ENCODE measurements around the gene ORM1.
A peak's percentile ranks its signal among the peaks of the same experiment; 100 is the strongest.

Gene ORM1

DNA sequence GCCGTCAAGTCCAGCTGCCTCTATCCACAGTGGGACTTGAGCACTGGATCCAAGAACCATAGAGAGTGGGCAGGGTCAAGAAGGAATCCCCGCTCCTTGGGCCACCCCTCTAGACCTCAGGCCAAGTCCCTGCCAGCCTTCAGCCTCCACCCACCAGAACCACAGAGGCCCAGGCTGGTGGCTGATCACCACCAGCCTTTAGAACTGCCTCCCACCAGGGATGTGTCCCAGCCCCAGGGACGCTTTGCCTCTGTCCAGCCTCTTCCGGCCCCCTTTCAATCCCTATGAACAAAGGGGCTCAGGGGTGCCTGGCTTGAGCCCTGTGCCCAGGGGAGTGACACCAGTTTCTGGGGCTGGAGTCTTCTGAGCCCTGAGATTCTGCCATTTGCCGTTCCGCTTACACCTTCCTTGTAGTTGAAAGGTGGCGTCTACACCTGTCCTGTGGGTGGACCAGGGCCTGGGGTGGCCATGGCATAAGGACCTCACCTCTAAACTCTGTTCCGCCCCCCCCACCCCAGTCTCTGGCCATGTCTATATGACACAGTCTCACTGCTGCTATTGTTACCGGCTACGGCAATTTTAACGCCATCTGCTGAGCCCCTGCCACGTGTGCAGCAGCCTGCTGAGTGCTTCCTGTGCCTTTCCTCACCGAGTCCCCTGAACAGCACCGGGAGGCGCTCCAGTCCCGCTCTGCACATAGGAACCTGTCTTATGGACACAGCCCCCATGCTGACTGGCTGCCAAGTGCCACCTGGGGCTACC, 35.7 kb upstream of the ORM1 start:
- no peak for DNase-seq (ENCODE audit: low spot score)
- FAIRE-seq: no peak

- no peak for DNase-seq (ENCODE audit: low spot score)
- no peak for FAIRE-seq
These were observed 35.1 kb upstream of the ORM1 start for GRCh38 chr9:114287763-114288192.

- DNase-seq (ENCODE audit: low spot score) (peak; percentile 35), FAIRE-seq (no peak)
These were observed 34.5 kb upstream of the ORM1 start for GRCh38 chr9:114288193-114289091.

GRCh38 chr9:114289106-114289505, 33.8 kb upstream of the ORM1 start:
- FAIRE-seq (no peak), DNase-seq (ENCODE audit: low spot score) (no peak)

DNA sequence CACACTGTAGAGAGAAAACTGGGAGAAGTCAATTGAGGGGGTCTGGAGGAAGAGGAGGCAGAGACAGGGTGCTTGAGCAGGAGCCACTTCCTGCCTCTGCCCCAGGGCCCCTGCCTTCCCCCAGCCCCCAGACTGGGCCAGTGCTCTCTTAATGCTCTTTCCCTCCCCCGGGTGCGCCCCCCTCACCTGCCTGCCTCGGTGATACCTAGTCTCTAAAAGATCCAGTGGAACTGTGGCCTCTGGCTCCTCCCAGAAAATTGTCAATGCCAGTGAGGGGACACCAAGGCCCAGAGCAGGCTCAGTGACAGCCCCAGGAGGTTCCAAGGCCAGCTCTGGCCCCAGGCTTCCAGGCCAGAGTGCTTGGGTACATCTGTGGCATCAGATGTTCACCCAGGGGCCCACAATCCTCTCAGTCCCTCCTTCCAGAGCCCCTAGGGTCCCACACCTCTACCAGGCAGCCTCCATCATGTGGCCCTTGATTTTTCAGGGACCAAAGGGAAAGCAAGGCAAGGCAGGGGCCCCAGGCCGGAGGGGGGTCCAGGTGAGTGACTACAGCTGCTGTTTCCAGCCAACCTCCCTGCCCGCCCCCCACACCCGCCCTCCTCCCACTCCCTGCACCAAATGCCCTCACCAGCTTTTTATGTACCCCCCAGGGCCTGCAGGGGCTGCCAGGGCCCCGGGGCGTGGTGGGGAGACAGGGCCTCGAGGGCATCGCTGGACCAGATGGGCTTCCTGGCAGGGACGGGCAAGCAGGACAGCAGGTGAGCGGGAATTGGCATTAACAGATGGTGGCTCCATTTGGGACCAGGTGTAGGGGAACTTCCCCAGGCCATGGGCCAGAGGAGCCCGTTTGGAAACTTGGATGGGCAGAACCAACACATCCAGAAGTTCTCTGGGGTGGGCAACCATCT, 33.1 kb upstream of the ORM1 start:
- DNase-seq (ENCODE audit: low spot score): no peak
- FAIRE-seq: no peak

DNA sequence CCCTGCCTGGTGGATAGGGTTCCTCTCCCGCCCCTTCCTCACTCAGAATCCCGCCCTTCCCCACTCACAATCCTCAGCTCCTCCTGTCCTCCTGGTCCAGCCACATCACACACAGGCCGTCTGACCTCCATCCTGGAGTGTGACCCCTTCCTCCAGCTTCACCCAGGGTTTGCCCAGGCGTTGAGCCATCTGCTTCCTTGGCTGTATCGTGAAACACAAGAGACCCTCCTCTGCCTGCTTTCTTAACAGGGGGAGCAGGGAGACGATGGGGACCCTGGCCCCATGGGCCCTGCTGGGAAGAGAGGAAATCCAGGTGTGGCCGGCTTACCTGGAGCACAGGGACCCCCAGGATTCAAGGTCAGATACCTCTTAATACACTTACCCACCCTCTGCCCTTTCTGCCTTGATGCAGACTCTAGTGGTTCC, 32.3 kb upstream of the ORM1 start:
- no peak for FAIRE-seq

DNA sequence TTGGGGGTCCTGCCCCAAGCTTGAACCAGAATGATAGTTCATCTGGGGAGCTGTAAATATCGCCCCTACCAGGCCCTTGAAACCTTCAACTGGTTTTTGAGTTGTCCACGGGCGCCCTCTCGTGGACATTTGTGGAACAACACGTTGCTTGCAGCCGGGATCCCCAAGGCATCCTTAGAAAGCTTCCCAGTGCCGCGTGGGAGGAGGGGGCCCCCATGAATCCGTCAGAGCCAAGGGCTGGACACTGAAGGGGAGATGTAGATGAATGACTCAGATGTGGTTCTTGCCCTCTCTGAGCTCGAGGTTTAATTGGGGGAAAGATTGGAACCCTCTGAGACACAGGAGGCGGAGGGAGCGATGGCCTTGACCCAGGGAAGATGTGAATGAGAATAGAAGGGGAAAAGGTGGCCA, 31.8 kb upstream of the ORM1 start:
- FAIRE-seq (no peak), DNase-seq (ENCODE audit: low spot score) (peak; percentile 65)

More for the DNA sequence above, 32.3 kb upstream of the ORM1 start:
- no peak for DNase-seq (ENCODE audit: low spot score)

DNA sequence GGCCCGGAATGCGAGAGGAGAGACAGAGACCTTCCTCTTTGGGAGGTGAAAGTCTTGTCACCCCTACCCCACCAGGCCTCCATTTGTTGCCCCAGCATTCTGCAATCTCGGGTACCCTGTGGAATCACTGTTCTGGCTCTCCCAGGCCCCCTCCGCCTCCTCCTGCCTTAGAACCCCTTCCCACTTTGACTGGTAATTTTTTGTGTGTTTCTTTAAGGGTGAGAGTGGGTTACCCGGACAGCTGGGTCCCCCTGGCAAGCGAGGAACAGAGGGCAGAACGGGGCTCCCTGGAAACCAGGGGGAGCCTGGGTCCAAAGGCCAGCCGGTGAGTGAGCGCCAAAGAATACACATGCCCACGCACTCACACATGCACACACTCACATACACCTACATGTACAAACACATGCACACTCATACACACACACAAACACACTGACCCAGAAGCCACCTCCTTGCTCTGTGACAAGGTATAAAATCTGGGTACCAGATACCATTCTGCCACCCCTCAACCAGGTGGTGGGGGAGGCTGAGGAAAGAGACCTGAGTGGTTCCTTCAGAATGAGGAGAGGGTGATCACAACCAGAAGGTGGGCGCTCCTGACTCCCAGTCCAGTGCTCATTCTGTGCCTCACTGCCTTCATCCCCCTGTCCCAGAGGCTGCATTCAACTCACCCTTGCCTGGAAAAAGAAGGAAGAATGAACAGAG, 30.9 kb upstream of the ORM1 start:
- FAIRE-seq: no peak

DNA sequence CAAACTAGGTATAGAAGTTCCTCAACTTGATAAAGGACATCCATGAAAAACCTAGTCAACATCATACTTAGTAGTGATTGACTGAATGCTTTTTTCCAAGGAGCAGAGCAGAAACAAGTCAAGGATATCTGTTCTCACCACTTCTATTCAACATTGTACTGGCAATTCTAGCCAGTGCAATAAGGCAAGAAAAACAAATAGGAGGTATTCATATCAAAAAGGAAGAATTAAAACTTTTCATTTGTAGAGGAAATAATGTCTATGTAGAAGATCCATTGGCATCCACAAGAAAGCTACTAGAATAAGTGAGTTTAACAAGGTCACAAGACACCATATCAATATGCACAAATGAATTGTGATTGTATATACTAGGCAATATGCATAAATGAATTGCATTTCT, 28.2 kb upstream of the ORM1 start:
- FAIRE-seq (no peak), DNase-seq (ENCODE audit: low spot score) (no peak)

More for the DNA sequence above, 30.9 kb upstream of the ORM1 start:
- no peak for DNase-seq (ENCODE audit: low spot score)

DNA sequence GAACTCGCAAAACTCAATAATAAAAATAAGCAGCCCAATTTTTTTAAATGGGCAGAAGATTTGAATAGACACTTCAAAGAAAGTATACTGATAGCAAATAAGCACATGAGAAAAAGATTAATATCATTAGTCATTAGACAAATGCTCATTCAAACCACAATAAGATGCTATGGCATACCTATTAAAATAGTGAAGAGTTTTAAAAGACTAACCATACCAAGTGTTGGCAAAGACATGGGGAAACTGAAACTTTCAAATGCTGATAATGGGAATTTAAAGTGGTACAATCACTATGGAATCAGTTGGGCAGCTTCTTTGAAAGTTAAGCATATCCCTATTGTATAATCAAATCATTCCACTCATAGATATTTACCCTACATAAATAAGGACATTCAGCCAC, 26.6 kb upstream of the ORM1 start:
- FAIRE-seq: no peak

DNA sequence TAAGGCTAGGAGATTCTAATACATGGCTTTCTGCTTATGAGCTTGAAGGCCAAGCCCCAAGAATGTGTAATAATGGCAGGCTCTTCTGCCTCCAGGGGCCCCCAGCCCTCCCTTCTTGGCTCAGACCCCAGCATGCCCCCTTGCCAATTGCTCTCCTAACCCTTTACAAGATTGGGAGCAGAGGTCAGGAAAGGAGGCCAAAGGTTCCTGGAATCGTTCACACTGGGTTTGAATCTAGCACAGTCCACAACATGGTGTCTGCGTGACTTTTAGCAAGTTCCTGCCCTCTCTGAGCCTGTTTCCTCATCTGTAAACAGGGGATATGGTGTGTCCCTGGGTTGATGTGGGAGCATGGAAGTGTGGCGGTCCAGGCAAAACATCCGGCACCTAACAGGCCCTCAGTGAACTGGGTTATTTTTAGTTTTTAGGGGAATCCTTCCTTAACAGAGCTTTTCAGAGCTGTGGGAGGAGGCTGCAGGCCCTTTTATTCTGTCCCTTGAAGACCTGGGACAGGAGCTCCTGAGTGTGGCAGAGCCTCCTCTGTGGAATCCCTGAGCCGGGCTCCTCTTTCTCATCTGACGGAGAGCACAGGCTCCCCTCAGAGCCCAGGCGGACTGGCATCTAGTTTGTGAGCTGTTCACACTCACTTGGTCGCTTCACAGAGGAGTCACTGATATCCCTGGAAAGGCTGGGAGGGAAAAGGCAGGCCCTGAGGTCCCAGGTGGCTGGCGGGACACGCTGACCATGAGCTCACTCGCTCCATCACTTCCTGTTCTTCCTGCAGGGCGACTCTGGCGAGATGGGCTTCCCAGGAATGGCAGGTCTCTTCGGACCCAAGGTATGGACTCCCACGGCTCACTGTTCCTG, 23.4 kb upstream of the ORM1 start:
- no peak for DNase-seq (ENCODE audit: low spot score)
- no peak for FAIRE-seq

More for the DNA sequence above, 26.6 kb upstream of the ORM1 start:
- no peak for DNase-seq (ENCODE audit: low spot score)

GRCh38 chr9:114300153-114300845, 22.6 kb upstream of the ORM1 start:
- FAIRE-seq: no peak

GRCh38 chr9:114300846-114301797, 21.8 kb upstream of the ORM1 start:
- FAIRE-seq (no peak), DNase-seq (ENCODE audit: low spot score) (no peak)

More at GRCh38 chr9:114300153-114300845, 22.6 kb upstream of the ORM1 start:
- DNase-seq (ENCODE audit: low spot score): no peak

DNA sequence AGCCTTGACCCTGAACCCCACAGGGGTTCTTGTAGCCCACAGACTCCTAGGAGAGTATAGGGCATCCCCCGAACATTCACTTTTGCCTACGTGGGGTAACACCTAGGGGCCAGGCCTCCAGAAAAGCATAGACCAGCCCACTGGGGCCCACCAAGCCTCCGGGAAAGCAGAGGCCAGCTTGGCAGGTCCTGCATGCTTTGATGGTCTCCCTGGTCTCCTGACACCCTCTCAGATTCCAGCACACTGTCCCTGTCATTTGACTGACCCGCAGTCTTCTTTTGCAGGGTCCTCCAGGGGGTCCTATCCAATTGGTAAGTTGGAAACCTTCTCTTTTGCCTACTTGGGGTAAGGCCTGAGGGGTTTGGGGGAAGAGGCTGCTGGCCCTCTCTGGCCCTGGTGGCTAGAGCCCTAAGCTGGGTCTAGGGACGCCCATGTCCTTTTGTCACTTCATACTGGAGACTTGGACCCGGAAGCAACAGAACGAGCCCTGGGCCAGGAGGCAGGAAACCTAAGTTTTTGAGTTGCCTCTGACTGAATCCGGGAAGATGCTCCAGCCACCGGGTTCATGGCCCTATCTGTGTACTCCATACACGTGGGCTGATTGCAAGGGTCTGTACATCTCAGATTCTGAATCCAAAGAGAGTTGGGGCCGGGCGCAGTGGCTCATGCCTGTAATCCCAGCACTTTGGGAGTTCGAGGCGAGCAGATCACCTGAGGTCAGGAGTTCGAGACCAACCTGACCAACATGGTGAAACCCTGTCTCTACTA, 20.9 kb upstream of the ORM1 start:
- DNase-seq (ENCODE audit: low spot score) (no peak), FAIRE-seq (no peak)

- DNase-seq (ENCODE audit: low spot score) (no peak), FAIRE-seq (no peak)
These were observed 20.2 kb upstream of the ORM1 start for GRCh38 chr9:114302727-114303126.

DNA sequence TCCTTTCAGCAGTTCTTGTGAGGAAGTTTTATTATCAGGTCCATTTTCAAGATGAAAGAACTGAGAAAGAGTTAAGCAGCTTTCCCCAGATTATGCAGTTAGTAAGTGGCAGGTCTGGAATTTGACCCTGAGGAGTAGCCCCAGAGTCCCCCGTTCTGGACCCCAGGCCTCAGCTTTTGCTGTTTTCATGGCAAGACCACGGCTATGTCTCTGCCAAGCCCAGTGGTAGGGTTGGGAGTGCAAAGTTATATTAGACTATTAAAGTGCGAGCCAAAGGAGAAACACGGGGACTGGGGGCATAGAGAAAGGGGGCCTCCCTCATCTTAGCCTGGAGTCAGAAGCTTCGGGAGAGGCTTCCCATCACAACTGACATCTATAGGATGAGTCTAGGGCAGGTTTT, 19.3 kb upstream of the ORM1 start:
- FAIRE-seq (no peak), DNase-seq (ENCODE audit: low spot score) (no peak)

DNA sequence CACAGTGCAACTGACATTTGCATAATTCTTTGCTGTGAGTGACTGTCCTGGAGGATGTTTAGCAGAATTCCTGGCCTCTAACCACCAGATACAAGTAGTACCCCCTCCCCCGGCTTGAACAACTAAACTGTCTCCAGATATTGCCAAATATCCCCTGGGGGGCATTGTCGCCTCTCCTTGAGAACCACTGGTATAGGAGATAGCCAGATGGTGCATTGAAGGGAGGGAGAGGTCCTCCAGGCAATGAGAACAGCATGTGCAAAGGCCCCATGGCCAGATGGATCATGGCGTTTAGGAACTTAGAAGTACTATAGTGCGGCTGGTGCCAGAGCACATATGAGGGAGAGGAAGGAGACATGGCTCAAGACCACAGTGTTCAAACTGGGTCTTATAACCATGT, 18.9 kb upstream of the ORM1 start:
- FAIRE-seq (no peak), DNase-seq (ENCODE audit: low spot score) (no peak)
